ENCODE data around the gene EPS8L3.

DNA sequence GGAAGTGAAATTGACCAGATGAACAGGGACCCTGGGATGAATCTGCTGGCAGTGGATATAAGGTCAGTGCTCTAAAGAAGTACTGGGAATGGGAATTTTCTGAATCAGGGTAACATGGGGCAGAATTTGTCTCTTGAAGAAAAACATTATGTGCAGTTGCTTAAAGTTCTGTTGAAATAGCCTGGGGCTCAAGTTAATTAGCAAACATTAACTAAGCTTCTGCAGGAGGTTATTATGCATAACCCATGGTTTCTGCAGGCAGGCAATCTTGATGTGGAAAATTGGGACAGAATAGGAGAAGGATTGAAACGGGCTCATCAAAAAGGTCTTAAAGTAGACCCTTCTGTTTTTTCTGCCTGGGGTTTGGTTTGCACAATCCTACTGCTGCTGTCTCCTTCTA is 37.7 kb downstream of the EPS8L3 start:
- TF ChIP-seq EZH2 (IDR thresholded peaks at IDR 0.05; ENCODE audit: insufficient read depth, poor library complexity, severe bottlenecking) (no peak), EZH2phosphoT487 (IDR thresholded peaks at IDR 0.05; ENCODE audit: insufficient read depth, low read depth) (no peak)

Data from GM23248 (cell line).